Upper lobe of left lung (tissue), 6 donors: ENCODE measurements around the gene MED27. TPM values are rescaled to one million over a fixed set of nuclear protein-coding genes. Genes with fewer than 3 reads are reported as not detected.

Experiments used
- ATAC-seq, 2 donors: fragments of 200-7000 bp; cut with Tn5 transposase; one replicate each; pipeline ENCODE4 v1.9.1; 2022; ENCODE audit warnings: mild to moderate bottlenecking in 2 of 2, moderate library complexity in 2 of 2; ENCODE audit not compliant: low FRiP score in 2 of 2
- DNase-seq, 2 donors: peaks; one replicate each; pipeline ENCODE4 v3.0.0-alpha.2; 2019 to 2020
- H3K27ac ChIP-seq, 4 donors: fragments of 200-600 bp; sonication (generic); one replicate each; pipeline ENCODE4 v1.5.1; 2016 to 2019
- H3K27me3 ChIP-seq, 4 donors: fragments of 200-600 bp; sonication (generic); one replicate each; pipeline ENCODE4 v1.5.1; 2017 to 2019
- H3K36me3 ChIP-seq, 4 donors: fragments of 200-600 bp; sonication (generic); one replicate each; pipeline ENCODE4 v1.5.1; 2016 to 2019
- H3K4me1 ChIP-seq, 4 donors: fragments of 200-600 bp; sonication (generic); one replicate each; pipeline ENCODE4 v1.5.1; 2018 to 2019
- H3K4me3 ChIP-seq, 4 donors: fragments of 200-600 bp; sonication (generic); one replicate each; pipeline ENCODE4 v1.5.1; 2017 to 2019; ENCODE audit warnings: mild to moderate bottlenecking in 2 of 4, moderate library complexity in 1 of 4
- H3K9me3 ChIP-seq, 4 donors: fragments of 200-600 bp; sonication (generic); one replicate each; pipeline ENCODE4 v1.5.1; 2018 to 2019
- EP300 ChIP-seq, 4 donors: sonication (generic); formaldehyde crosslinking; IDR thresholded peaks; one replicate each; pipeline ENCODE4 v1.5.1; 2017; ENCODE audit warnings: antibody characterized with exemption in 4 of 4, control low read depth in 2 of 4
- POLR2A ChIP-seq, 4 donors: fragments of 450-650 bp; IDR thresholded peaks; one replicate each; pipeline ENCODE4 v1.5.1; 2016 to 2017; ENCODE audit warnings: antibody characterized with exemption in 4 of 4, mild to moderate bottlenecking in 2 of 4
- POLR2AphosphoS5 ChIP-seq, 2 donors: sonication (generic); formaldehyde crosslinking; IDR thresholded peaks; one replicate each; pipeline ENCODE4 v1.5.1; 2017; ENCODE audit warnings: antibody characterized with exemption in 2 of 2
- WGBS, 2 donors: methylation state at CpG; one replicate each; pipeline ENCODE4 v1.1.5; 2017 to 2018; 5-methylcytosine and 5-hydroxymethylcytosine counted together
- total RNA-seq, 6 donors: library from RNA; depleted of rRNA in 4 of 6; stranded (reverse); fragments of >200 nt in 4 of 6; gene quantifications; one replicate each; pipeline versions ENCODE4 v1.1.0 to v1.2.1, GENCODE V29; 2016 to 2021
- TF ChIP-seq, protein P1 (sequence below), 6 experiments: fragments of 450-650 bp in 4 of 6; fragments of 200-600 bp in 2 of 6; sonication (generic) in 2 of 6; IDR thresholded peaks; one replicate each; pipeline ENCODE4 v1.5.1; 2016 to 2019; ENCODE audit warnings: antibody characterized with exemption in 6 of 6
- donor health status: DM: no; HTN: no; CAD: no; lungs with moderate emphysema.
- donor health status: DM: no; HTN: yes; CAD: no; lungs with severe emphysema.

MED27 gene
- total RNA-seq, 6 donors from 2014 or later = 4.9 to 24.2 (median 17.1) TPM

- ATAC-seq (no peak), DNase-seq (no peak)
- no peak overlapping the region for H3K27ac ChIP-seq
- H3K27me3 ChIP-seq = no peaks in the 10 kb centered on the region
- no peak overlapping the region for H3K4me3 ChIP-seq
- no peaks in the 10 kb centered on the region for H3K4me1 ChIP-seq
- H3K9me3 ChIP-seq = no peaks in the 10 kb centered on the region
- 70 to 71% methylated on average over 2 of the region's 2 CpGs for WGBS, 2 donors
- TF ChIP-seq POLR2AphosphoS5 (IDR thresholded peaks at IDR 0.05) = no peak
- no peak for TF ChIP-seq POLR2A (IDR thresholded peaks at IDR 0.05)
- no peak for TF ChIP-seq EP300 (IDR thresholded peaks at IDR 0.05)
- TF ChIP-seq, protein P1, sequence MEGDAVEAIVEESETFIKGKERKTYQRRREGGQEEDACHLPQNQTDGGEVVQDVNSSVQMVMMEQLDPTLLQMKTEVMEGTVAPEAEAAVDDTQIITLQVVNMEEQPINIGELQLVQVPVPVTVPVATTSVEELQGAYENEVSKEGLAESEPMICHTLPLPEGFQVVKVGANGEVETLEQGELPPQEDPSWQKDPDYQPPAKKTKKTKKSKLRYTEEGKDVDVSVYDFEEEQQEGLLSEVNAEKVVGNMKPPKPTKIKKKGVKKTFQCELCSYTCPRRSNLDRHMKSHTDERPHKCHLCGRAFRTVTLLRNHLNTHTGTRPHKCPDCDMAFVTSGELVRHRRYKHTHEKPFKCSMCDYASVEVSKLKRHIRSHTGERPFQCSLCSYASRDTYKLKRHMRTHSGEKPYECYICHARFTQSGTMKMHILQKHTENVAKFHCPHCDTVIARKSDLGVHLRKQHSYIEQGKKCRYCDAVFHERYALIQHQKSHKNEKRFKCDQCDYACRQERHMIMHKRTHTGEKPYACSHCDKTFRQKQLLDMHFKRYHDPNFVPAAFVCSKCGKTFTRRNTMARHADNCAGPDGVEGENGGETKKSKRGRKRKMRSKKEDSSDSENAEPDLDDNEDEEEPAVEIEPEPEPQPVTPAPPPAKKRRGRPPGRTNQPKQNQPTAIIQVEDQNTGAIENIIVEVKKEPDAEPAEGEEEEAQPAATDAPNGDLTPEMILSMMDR (IDR thresholded peaks at IDR 0.05) = no peak
- H3K36me3 ChIP-seq = no peaks in the 10 kb centered on the region
Measured at GRCh38 chr9:132094314-132094791, 14.7 kb upstream of the MED27 start.

DNA sequence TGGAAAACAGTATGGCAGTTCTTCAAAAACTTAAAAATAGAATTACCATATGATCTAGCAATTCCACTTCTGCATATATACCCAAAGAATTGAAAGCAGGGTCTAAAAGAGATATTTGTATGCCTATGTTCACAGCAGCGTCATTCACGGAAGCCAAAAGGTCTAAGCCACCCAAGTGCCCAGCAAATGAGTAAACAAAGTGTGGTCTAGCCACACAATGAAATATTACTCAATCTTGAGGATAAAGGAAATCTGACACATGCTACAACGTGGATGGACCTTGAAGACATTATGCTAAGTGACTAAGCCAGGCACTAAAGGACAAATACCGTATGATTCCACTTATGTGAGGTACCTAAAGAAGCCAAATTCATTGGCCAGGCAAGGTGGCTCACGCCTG lies 11.1 kb upstream of the MED27 start:
- Histone ChIP-seq H3K4me3 (no peak overlapping the region), H3K9me3 (no peaks in the 10 kb centered on the region), H3K27ac (no peak overlapping the region), H3K27me3 (no peaks in the 10 kb centered on the region), H3K36me3 (no peaks in the 10 kb centered on the region), H3K4me1 (no peaks in the 10 kb centered on the region)
- no peak for TF ChIP-seq POLR2AphosphoS5 (IDR thresholded peaks at IDR 0.05)
- no peak for TF ChIP-seq POLR2A (IDR thresholded peaks at IDR 0.05)
- TF ChIP-seq, protein P1 (IDR thresholded peaks at IDR 0.05) = no peak
- no peak for TF ChIP-seq EP300 (IDR thresholded peaks at IDR 0.05)
- WGBS, 2 donors = 71 to 82% methylated on average over 5 of the region's 5 CpGs
- DNase-seq (no peak), ATAC-seq (no peak)

GRCh38 chr9:132087438-132088030 lies 7.9 kb upstream of the MED27 start:
- no peaks in the 10 kb centered on the region for H3K27me3 ChIP-seq
- no peaks in the 10 kb centered on the region for H3K36me3 ChIP-seq
- ATAC-seq (no peak), DNase-seq (no peak)
- H3K9me3 ChIP-seq = no peaks in the 10 kb centered on the region
- no peak for TF ChIP-seq EP300 (IDR thresholded peaks at IDR 0.05)
- TF ChIP-seq POLR2A (IDR thresholded peaks at IDR 0.05) = no peak
- TF ChIP-seq POLR2AphosphoS5 (IDR thresholded peaks at IDR 0.05) = no peak
- TF ChIP-seq, protein P1 (IDR thresholded peaks at IDR 0.05) = no peak
- no peak overlapping the region for H3K27ac ChIP-seq
- no peaks in the 10 kb centered on the region for H3K4me1 ChIP-seq
- H3K4me3 ChIP-seq = no peak overlapping the region
- 86 to 91% methylated on average over 7 of the region's 7 CpGs for WGBS, 2 donors

GRCh38 chr9:132082188-132082587 lies 2.5 kb upstream of the MED27 start:
- TF ChIP-seq POLR2A (IDR thresholded peaks at IDR 0.05) = no peak
- TF ChIP-seq, protein P1 (IDR thresholded peaks at IDR 0.05) = no peak
- TF ChIP-seq EP300 (IDR thresholded peaks at IDR 0.05) = no peak
- no peak for TF ChIP-seq POLR2AphosphoS5 (IDR thresholded peaks at IDR 0.05)
- ATAC-seq (no peak), DNase-seq (no peak)
- no peaks in the 10 kb centered on the region for H3K9me3 ChIP-seq
- H3K36me3 ChIP-seq = peaks cover 0 to 2% (median 0%) of the 10 kb centered on the region in 4 donors
- 65 to 70% methylated on average over 5 of the region's 5 CpGs for WGBS, 2 donors
- H3K4me1 ChIP-seq = peaks cover 12 to 24% (median 16%) of the 10 kb centered on the region in 4 donors
- H3K4me3 ChIP-seq = no peak overlapping the region
- H3K27me3 ChIP-seq = no peaks in the 10 kb centered on the region
- H3K27ac ChIP-seq = no peak overlapping the region
